Measurements from ENCODE around the gene BAZ2B. TPM values are rescaled to one million over a fixed set of nuclear protein-coding genes. Genes with fewer than 3 reads are reported as not detected.

The BAZ2B gene
- total and polyA plus RNA-seq, 9 of the 15 experiments (the other 6 are each of a cell fraction or from before 2014, with no cell fraction given): 7.5 to 38.6 (median 19.8) TPM

- Histone ChIP-seq H3K27me3 (ENCODE audit: control insufficient read depth in 2 of 2, insufficient read depth in 2 of 2, low read length in 2 of 2) (no peaks in the 10 kb centered on the region), H4K20me1 (replicated peaks; ENCODE audit: control insufficient read depth, insufficient read depth, low read length) (no peaks in the 10 kb centered on the region), H3K4me3 (no peak overlapping the region), H3K4me1 (replicated peaks in 1 of 2; ENCODE audit: control insufficient read depth in 2 of 2, insufficient read depth in 2 of 2, low read length in 2 of 2) (peaks cover 0 to 7% of the 10 kb centered on the region in 2 experiments; a peak in 2 of 5 replicates), H3K9me1 (ENCODE audit: control insufficient read depth, insufficient read depth, low read length) (no peaks in the 10 kb centered on the region), H3K27ac (ENCODE audit: extremely low read depth, low read depth, low read length) (no peak overlapping the region), H3K9me3 (replicated peaks; ENCODE audit: control insufficient read depth, insufficient read depth, low read depth, low read length) (no peaks in the 10 kb centered on the region), H3K4me2 (ENCODE audit: insufficient read depth, low read length) (no peak overlapping the region), H3K36me3 (ENCODE audit: control insufficient read depth, insufficient read depth, low read length) (no peaks in the 10 kb centered on the region), H3K79me2 (ENCODE audit: control insufficient read depth, insufficient read depth, low read length) (no peaks in the 10 kb centered on the region), H2AFZ (ENCODE audit: low read depth, low read length) (no peak overlapping the region), H3K9ac (ENCODE audit: insufficient read depth in 1 of 2, low read depth in 2 of 2, low read length in 2 of 2) (no peak overlapping the region)
- ChIA-PET CTCF (ENCODE audit: low intra/inter-chr PET ratio) (no interaction called here), POLR2A (no interaction called here)
- TF ChIP-seq WHSC1 (IDR thresholded peaks at IDR 0.05; ENCODE audit: low read length) (no peak), ATF7 (IDR thresholded peaks at IDR 0.05) (no peak), ZFX (CRISPR knock-in tag; IDR thresholded peaks at IDR 0.05) (no peak), PTRF (tag; IDR thresholded peaks at IDR 0.05) (no peak), ARHGAP35 (IDR thresholded peaks at IDR 0.05; ENCODE audit: partially characterized antibody) (no peak), CTBP1 (IDR thresholded peaks at IDR 0.05; ENCODE audit: borderline replicate concordance) (no peak), ZFP91 (CRISPR knock-in tag; IDR thresholded peaks at IDR 0.05) (no peak), ELF4 (CRISPR knock-in tag; IDR thresholded peaks at IDR 0.05) (no peak)
- DNase-seq (ENCODE audit: extremely low read depth in 1 of 4, low spot score in 3 of 4) (no peak), FAIRE-seq (no peak), ATAC-seq (peak; percentile 46)
- BruUV-seq (replicated peaks): no TSS peak
- intact Hi-C loops (cut with micrococcal nuclease) (no loop called here), in situ Hi-C loops (cut with MboI) (no loop called here)
These were observed 162.2 kb downstream of the BAZ2B start for GRCh38 chr2:159454185-159454584.

Measured in K562 (cell line).